AG04450 (cell line): ENCODE data around the gene LLGL2. TPM values are rescaled to one million over a fixed set of nuclear protein-coding genes. Genes with fewer than 3 reads are reported as not detected.

Experiments used
- CTCF ChIA-PET: fragments of 300-600, 350-600 bp; formaldehyde crosslinking; extraction: SDS; loops from one replicate; lab custom pipeline; 2022; ENCODE audit warnings: antibody characterized with exemption, inconsistent platforms; lab: Charles Lee
- POLR2A ChIA-PET: fragments of 350-600 bp; formaldehyde crosslinking; extraction: SDS; loops from one replicate; lab custom pipeline; 2021; ENCODE audit warnings: antibody characterized with exemption, inconsistent platforms; lab: Yijun Ruan, JAX
- DNase-seq: peaks from one replicate; pipeline ENCODE4 v3.0.0-alpha.2; 2011; ENCODE audit warnings: low read depth, low spot score
- H3K27ac ChIP-seq: one replicate; pipeline ENCODE4 v1.5.1; 2012; ENCODE audit warnings: low read depth, low read length, control low read depth
- H3K27me3 ChIP-seq: one replicate; pipeline ENCODE4 v1.6.0; 2012; ENCODE audit warnings: low read length; ENCODE audit not compliant: control insufficient read depth, insufficient read depth
- H3K4me3 ChIP-seq: 2 replicates; pipeline ENCODE4 v1.5.1; 2011; ENCODE audit warnings: mild to moderate bottlenecking, low read depth, low read length, control low read depth
- H3K9me3 ChIP-seq: 2 replicates; pipeline ENCODE4 v1.5.1; 2012; ENCODE audit warnings: low read length; ENCODE audit not compliant: control insufficient read depth, insufficient read depth
- CTCF ChIP-seq: IDR thresholded peaks from 2 replicates; pipeline ENCODE4 v1.5.1; 2011; ENCODE audit warnings: low read depth, low read length, control low read depth, inconsistent platforms
- polyA plus RNA-seq: library from polyadenylated mRNA; depleted of rRNA; stranded (reverse); fragments of >200 nt; gene quantifications from 2 replicates; pipeline ENCODE4 v1.2.3, GENCODE V29; 2011

Gene LLGL2
- polyA plus RNA-seq, 1 experiment, result 0.24 TPM

DNA sequence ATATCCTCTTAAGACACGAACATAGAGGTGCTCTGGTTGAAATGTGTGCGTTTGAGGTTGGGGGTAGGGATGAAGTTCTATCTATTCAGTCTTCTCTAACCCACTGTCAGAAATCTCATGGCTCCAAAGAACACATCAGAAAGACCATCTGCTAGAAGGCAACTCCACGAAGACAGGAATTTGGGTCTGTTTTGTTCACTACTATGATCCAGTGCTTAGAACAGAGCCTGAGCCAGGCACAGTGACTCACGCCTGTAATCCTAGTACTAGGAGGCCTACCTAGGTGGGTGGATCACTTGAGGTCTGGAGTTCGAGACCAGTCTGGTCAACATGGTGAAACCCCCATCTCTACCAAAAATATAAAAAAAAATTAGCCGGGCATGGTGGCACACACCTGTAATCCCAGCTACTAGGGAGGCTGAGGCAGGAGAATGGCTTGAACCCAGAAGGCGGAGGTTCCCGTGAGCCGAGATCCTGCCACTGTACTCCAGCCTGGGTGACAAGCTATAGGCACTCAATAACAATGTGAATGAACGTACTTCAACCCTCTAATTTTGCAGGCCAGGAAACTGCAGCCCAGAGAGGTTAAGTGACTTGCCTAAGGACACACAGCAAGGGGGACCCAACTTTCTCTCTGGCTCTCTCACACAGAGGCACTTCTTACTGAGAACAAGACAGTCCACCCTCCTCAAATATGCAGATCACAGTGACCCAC is 12.4 kb upstream of the LLGL2 start:
- no peak for DNase-seq
- POLR2A ChIA-PET, result interaction anchor here (0.5 kb wide), 1 partner anchor 213 kb away, joined by 3 read pairs; no protein-coding TSS in a partner anchor
- Histone ChIP-seq H3K9me3 (no peaks in the 10 kb centered on the region; the same call in 1 of the 2 replicates), H3K27ac (no peak overlapping the region), H3K27me3 (no peaks in the 10 kb centered on the region), H3K4me3 (no peak overlapping the region)
- TF ChIP-seq CTCF, result no peak
- CTCF ChIA-PET, result no interaction called here

- ChIA-PET CTCF (no interaction called here), POLR2A (no interaction called here)
- Histone ChIP-seq H3K4me3 (no peak overlapping the region; the same call in 1 of the 2 replicates), H3K27me3 (no peaks in the 10 kb centered on the region), H3K9me3 (no peaks in the 10 kb centered on the region; the same call in 1 of the 2 replicates), H3K27ac (no peak overlapping the region)
- no peak for TF ChIP-seq CTCF
- no peak for DNase-seq
Measured at GRCh38 chr17:75513641-75514000, 11.9 kb upstream of the LLGL2 start.

DNA sequence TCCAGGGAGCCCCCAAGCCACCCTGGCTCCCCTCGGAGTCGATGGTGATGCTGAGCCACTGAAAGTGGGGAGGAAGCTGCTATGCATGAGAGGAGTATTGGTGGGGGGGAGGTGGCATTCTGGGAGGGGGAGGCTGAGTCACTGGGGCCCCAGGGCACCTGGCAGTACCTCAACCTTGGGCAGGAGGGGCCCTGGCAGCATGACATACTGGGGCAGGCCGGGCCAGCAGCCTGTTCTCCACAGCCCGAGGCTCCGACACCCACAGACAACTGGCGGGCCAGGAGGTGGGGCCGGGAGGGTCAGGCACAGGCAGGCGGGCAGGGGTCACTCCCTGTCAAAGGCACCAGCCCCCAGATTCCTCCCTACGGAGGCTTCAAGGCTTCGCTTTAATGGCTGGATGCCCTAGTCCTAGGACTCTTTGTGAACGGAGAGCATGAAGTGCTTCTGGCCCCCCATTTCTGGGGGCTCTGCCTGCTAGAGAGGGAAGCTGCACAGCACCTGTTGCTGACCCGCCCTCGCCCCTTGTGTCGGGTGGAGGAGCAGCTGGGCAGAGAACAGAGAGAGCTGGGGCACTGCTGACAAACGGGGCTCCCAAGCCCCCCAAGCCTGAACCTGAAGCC is 11.1 kb upstream of the LLGL2 start:
- DNase-seq, result no peak
- no peaks in the 10 kb centered on the region for H3K27me3 ChIP-seq
- H3K27ac ChIP-seq, result no peak overlapping the region
- TF ChIP-seq CTCF, result no peak
- peak overlapping the region; percentile 75 for H3K4me3 ChIP-seq
- CTCF ChIA-PET, result interaction anchor here (0.7 kb wide), 1 partner anchor 244 kb away, joined by 3 read pairs; the partner anchor contains the start of gene MIF4GD
- H3K9me3 ChIP-seq, result no peaks in the 10 kb centered on the region; the same call in 1 of the 2 replicates
- POLR2A ChIA-PET, result no interaction called here

DNA sequence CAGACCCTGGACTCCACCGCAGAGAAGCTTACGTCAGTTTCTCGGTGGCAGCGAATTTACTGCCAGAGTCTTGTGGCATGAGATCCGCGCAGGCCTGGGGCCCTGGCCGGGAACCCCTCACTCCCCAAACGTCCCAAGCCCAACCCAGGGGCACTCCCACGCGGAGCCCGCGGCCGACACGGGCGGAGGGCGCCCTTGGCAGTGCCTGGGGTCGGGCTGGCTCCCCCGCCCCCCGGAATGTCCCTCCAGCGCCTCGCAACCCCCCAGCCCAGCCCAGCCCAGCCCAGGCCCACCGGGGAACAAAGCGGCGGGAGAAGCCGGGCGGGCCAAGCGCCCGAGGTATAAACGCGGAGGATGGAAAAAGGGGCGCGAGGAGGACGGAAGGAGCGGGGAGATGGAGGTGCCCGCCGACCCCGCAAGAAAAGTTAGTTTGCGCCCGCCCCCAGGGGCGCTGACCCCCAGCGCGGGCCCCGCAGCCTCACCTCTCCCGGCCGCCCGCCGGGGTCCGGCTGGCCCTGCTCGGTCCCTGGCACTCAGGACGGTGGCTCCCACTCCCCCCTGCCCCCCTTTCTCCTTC is 10.5 kb upstream of the LLGL2 start:
- peak overlapping the region; percentile 75 for H3K4me3 ChIP-seq
- no peaks in the 10 kb centered on the region; the same call in 1 of the 2 replicates for H3K9me3 ChIP-seq
- DNase-seq, result no peak
- TF ChIP-seq CTCF, result no peak
- CTCF ChIA-PET, result interaction anchor here (0.7 kb wide), 1 partner anchor 244 kb away, joined by 3 read pairs; the partner anchor contains the start of gene MIF4GD
- POLR2A ChIA-PET, result no interaction called here
- no peaks in the 10 kb centered on the region for H3K27me3 ChIP-seq
- no peak overlapping the region for H3K27ac ChIP-seq
